Thyroid gland (tissue), 4 donors: ENCODE results near the gene KY. TPM values are rescaled to one million over a fixed set of nuclear protein-coding genes. Genes with fewer than 3 reads are reported as not detected.
A peak's percentile ranks its signal among the peaks of the same experiment; 100 is the strongest.

Source experiments
- DNase-seq, 2 donors: peaks; one replicate each; pipeline ENCODE4 v3.0.0-alpha.2; 2019
- H3K27ac ChIP-seq, 3 donors: fragments of 200-600 bp; sonication (generic); 1 replicate in 2 of 3; 2 replicates in 1 of 3; pipeline ENCODE4 v1.5.1; 2016 to 2019; ENCODE audit warnings: mild to moderate bottlenecking in 1 of 3, moderate library complexity in 1 of 3
- H3K27me3 ChIP-seq: fragments of 200-600 bp; sonication (generic); one replicate; pipeline ENCODE4 v1.5.1; 2019
- H3K36me3 ChIP-seq, 2 donors: fragments of 200-600 bp; sonication (generic); one replicate each; pipeline ENCODE4 v1.5.1; 2016 to 2019
- H3K4me1 ChIP-seq, 2 donors: fragments of 200-600 bp; sonication (generic); one replicate each; pipeline ENCODE4 v1.5.1; 2017 to 2019
- H3K4me3 ChIP-seq, 3 donors: fragments of 200-600 bp; sonication (generic); replicated peaks in 1 of 3; 1 replicate in 2 of 3; 2 replicates in 1 of 3; pipeline ENCODE4 v1.5.1; 2016; ENCODE audit warnings: mild to moderate bottlenecking in 1 of 3
- H3K9me3 ChIP-seq: fragments of 200-600 bp; sonication (generic); one replicate; pipeline ENCODE4 v1.5.1; 2017
- POLR2A ChIP-seq, 2 donors: fragments of 450-650 bp; IDR thresholded peaks; one replicate each; pipeline ENCODE4 v1.6.1; 2017; ENCODE audit warnings: antibody characterized with exemption in 2 of 2, mild to moderate bottlenecking in 2 of 2, moderate library complexity in 1 of 2
- whole genome bisulfite sequencing, 2 donors: methylation state at CpG; one replicate each; pipeline ENCODE4 v1.1.5; 2017; 5-methylcytosine and 5-hydroxymethylcytosine counted together
- intact Hi-C: fragments of 100-400 bp; cut with DNase I; formaldehyde crosslinking; loops from one replicate; pipeline ENCODE4 v1.15.1; 2023
- total RNA-seq, 4 donors: library from RNA; depleted of rRNA; stranded (reverse); fragments of >200 nt; gene quantifications; one replicate each; pipeline ENCODE4 v1.2.3, GENCODE V29; 2016
- TF ChIP-seq, protein P1 (sequence below), 6 experiments: fragments of 200-600 bp in 3 of 6; fragments of 450-650 bp in 3 of 6; sonication (generic) in 3 of 6; IDR thresholded peaks; one replicate each; pipeline ENCODE4 v1.5.1; 2016 to 2019; ENCODE audit warnings: antibody characterized with exemption in 6 of 6, mild to moderate bottlenecking in 2 of 6, inconsistent platforms in 1 of 6, moderate library complexity in 1 of 6

Gene KY
- total RNA-seq, 4 donors from 2014 or later: 3.2 to 10.2 (median 7.2) TPM

DNA sequence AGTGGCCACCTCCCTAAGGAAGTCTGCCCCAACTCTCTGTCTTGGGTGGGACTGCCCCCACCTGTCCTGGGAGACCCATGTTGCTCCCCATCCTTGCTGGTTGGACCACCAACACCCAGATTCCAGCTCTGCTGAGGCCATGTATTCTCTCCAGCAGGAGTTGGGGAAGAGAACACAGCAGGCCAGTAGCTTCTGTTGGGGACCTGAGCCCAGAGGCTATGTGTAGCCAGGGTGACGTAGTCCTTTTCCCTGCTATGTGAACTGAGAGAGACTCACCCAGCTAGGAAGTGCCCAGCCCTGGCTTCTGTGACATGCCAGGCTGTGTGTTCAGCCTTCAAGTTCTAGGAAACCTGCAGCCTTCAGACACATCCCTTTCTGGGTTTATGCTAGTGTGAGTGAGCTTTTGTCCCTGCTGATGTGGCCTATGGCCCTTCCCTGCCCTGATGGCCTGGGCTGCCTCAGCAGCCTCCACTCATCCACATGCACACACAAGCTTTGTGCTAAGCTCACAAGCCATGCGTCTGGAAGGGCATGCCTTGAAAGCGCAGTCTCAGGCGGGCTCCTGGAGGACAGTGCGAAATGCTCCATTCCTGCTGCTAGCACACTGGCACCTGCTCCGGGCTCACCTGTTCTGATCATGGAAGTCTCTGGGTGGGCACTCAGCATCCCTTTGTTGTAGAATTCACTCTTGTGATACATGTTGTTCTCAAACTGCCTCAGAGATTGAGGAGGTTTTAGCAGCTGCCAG lies 42.6 kb downstream of the KY start:
- no peaks in the 10 kb centered on the region for H3K36me3 ChIP-seq
- peaks cover 15 to 21% of the 10 kb centered on the region in 2 donors for H3K4me1 ChIP-seq
- no peaks in the 10 kb centered on the region for H3K9me3 ChIP-seq
- no peaks in the 10 kb centered on the region for H3K27me3 ChIP-seq
- no peak overlapping the region for H3K4me3 ChIP-seq
- no peak overlapping the region for H3K27ac ChIP-seq
- TF ChIP-seq, protein P1, sequence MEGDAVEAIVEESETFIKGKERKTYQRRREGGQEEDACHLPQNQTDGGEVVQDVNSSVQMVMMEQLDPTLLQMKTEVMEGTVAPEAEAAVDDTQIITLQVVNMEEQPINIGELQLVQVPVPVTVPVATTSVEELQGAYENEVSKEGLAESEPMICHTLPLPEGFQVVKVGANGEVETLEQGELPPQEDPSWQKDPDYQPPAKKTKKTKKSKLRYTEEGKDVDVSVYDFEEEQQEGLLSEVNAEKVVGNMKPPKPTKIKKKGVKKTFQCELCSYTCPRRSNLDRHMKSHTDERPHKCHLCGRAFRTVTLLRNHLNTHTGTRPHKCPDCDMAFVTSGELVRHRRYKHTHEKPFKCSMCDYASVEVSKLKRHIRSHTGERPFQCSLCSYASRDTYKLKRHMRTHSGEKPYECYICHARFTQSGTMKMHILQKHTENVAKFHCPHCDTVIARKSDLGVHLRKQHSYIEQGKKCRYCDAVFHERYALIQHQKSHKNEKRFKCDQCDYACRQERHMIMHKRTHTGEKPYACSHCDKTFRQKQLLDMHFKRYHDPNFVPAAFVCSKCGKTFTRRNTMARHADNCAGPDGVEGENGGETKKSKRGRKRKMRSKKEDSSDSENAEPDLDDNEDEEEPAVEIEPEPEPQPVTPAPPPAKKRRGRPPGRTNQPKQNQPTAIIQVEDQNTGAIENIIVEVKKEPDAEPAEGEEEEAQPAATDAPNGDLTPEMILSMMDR (IDR thresholded peaks at IDR 0.05): no peak
- no peak for TF ChIP-seq POLR2A (IDR thresholded peaks at IDR 0.05)
- DNase-seq: no peak
- intact Hi-C loops: loop anchor here (10.0 kb wide), 1 partner anchor 1287 kb away; no protein-coding TSS in a partner anchor
- WGBS, 2 donors: 95 to 97% methylated on average over 6 of the region's 6 CpGs

DNA sequence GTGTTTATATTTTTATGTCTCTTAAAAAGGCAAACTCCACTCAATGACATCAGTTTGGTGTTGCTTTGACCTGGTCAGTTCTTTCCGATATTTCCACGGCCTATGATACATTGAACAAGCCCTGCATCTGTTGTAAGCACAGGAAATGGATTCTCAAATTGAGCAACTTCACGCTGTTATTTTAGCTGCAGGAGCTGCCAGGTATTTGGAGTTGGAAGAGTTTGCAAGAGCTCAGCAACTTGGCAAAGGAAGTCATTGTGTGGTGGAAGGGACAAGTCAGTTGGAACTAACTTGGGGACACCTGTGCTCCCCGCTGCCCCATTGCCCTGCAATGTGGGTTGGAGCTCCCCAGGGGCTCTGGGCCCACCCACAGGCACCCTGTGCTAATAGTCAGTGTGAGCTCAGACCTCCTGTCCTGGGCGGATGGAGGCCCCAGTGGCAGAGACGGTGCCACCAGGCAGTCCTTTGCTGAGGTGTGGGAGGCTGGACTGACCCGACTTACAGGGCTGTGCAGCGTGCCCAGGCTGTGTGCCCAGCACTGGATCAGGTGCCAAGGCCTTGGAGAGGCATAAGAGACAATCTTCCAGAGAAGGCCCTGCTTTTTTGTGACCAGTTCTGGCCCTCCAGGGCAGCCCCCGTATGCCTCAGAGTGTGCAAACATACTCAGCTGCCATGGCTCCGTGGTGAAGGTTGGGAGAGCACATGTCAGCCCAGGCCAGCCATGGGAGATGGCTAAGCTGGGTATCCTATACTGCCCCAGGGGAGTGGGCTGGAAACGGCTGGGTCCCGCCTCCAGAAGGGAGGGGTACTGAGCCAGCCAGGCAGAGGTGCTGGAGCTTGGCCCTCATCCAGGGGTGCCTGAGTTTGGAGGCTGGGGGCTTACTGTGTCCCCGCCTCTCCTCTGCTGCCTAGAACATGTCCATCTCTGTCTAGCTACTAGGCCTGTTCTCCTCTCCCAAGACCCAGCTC lies 43.5 kb downstream of the KY start:
- WGBS, 2 donors: 11 to 56% methylated on average over 3 to 9 of the region's 13 CpGs
- intact Hi-C loops: loop anchor here (10.0 kb wide), 1 partner anchor 1287 kb away; no protein-coding TSS in a partner anchor
- Histone ChIP-seq H3K4me1 (peaks cover 15 to 21% of the 10 kb centered on the region in 2 donors), H3K27ac (peak overlapping the region; percentile 39 to 66 (median 64)), H3K9me3 (no peaks in the 10 kb centered on the region), H3K36me3 (no peaks in the 10 kb centered on the region), H3K27me3 (no peaks in the 10 kb centered on the region), H3K4me3 (no peak overlapping the region)
- TF ChIP-seq, protein P1 (IDR thresholded peaks at IDR 0.05): no peak
- no peak for TF ChIP-seq POLR2A (IDR thresholded peaks at IDR 0.05)
- peak; percentile 73 to 76 for DNase-seq

DNA sequence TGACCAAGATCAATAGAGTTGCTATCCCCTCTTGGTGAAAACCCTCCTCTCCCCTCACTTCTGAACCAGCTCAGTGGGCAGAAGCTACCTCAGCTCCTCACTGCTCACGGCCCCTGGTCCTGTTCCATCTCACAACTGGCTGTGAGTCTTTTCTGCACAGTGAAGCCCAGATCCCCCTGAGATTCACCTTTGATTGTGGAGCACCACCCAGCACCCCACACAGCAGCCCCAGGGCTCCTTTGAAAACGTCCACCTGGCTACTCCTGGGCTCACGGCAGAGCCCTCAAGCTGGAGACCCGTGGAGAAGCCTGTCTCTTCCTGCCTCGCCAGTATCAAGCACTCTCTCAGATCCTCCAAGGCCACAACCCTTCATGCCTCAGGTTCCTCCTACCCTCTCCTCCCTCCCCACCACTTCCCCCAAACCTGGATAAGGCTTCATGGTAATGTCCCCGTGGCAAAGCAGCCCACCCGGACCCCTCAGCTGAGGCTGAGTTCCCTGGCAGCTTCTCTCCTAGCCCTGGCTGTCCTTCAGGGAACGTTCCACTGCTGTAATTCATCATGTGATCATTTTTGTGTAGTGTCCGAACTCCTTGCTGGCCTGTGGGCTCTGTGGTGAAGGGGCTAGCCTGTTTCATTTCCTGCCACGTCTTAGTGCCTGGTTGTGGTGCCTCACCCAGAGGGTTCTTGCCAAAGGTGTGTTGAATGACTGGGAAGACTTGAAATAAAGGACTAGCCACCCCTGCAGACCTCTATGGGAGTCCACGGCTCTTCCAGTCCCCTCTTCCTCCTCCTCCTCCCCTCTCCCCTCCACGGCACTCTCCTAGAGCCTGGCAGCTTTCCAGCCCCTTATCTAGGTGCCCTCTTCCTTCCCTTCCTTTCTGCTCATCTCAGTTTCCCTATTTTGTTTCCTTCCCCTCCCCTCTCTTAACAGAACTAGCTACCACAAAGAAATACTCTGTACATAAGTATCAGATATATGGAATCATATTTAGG lies 44.5 kb downstream of the KY start:
- peaks cover 15 to 21% of the 10 kb centered on the region in 2 donors for H3K4me1 ChIP-seq
- peak; percentile 22 to 40 for DNase-seq
- H3K4me3 ChIP-seq: no peak overlapping the region
- H3K36me3 ChIP-seq: no peaks in the 10 kb centered on the region
- H3K27ac ChIP-seq: peak overlapping the region; percentile 23 to 66 (median 64)
- WGBS, 2 donors: 29 to 31% methylated on average over 11 to 12 of the region's 12 CpGs
- TF ChIP-seq, protein P1 (IDR thresholded peaks at IDR 0.05): no peak
- TF ChIP-seq POLR2A (IDR thresholded peaks at IDR 0.05): no peak
- intact Hi-C loops: loop anchor here (10.0 kb wide), 1 partner anchor 1288 kb away; no protein-coding TSS in a partner anchor
- no peaks in the 10 kb centered on the region for H3K27me3 ChIP-seq
- H3K9me3 ChIP-seq: no peaks in the 10 kb centered on the region

DNA sequence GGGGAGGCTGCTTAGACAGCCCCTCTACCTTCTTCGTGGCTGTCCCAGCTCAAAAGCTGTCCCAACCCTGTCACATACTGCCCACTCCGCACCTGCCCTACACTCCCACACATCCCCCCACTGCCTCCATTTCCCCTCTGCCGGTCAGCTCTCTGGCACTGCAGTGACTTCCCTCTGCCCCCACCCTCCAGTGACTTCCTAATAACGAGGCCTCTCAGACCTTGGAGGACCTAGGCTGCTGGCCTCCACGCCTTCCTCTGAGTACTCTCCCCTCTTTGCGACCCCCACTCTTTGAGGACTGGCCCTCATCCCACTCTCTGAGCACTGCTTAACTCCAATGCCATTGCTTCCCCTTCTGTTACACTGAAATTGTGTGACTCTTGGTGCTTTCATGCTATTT lies 45.3 kb downstream of the KY start:
- Histone ChIP-seq H3K27ac (no peak overlapping the region), H3K27me3 (no peaks in the 10 kb centered on the region), H3K4me1 (peaks cover 15 to 24% of the 10 kb centered on the region in 2 donors), H3K36me3 (no peaks in the 10 kb centered on the region), H3K4me3 (no peak overlapping the region), H3K9me3 (no peaks in the 10 kb centered on the region)
- no peak for DNase-seq
- TF ChIP-seq POLR2A (IDR thresholded peaks at IDR 0.05): no peak
- TF ChIP-seq, protein P1 (IDR thresholded peaks at IDR 0.05): no peak
- 69 to 76% methylated on average over 6 of the region's 6 CpGs for WGBS, 2 donors
- intact Hi-C loops: loop anchor here (10.0 kb wide), 1 partner anchor 1289 kb away; no protein-coding TSS in a partner anchor
